Measurements from ENCODE around the gene LRRC56. TPM values are rescaled to one million over a fixed set of nuclear protein-coding genes. Genes with fewer than 3 reads are reported as not detected.

The LRRC56 gene
- total RNA-seq, 1 donor = 0.43 TPM

DNA sequence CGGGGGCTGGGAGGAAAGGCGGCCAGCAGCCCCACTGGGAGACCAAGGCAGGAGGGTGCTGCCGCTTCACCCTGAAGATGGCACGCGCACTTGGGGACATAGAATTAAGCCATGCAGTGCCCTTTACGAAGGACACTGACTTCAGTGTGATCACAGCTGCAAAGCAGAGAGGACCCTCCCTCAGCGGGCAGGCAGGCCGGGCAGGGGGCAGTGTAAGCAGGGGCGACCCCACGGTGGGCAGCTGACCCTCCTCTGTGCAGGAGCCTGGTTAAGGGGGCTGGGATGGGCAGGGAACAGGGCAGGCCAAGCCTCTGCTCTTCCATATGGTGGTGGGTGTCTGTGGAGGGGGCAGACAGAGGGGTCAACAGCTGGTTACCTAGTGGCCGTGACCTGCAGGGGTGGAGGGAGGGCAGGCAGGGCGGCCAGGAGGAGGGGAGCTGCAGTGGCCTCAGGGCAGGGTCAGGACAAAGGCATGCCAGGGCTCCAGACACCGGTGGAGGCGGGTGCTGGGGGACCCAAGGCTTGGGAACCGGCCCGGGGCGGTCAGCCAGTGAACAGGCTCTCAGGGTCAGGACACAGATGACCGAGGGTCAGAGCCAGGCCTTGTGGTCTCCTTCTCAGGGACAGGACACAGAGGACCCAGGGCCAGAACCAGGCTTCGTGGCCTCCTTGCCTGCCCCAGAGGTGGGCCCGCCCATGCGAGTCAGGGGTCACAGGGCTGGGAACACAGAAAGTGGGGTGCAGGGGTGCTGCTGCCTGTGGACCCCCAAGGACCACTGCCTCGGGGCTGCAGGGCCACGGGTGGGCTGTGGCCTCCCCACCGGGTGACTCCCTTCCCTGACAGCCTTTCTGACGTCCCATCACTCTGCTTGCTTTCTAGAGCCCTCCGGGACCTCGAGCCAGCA, 16.0 kb downstream of the LRRC56 start:
- H3K4me3 ChIP-seq (ENCODE audit: low read depth, low read length) = no peak overlapping the region
- TF ChIP-seq, protein P1, sequence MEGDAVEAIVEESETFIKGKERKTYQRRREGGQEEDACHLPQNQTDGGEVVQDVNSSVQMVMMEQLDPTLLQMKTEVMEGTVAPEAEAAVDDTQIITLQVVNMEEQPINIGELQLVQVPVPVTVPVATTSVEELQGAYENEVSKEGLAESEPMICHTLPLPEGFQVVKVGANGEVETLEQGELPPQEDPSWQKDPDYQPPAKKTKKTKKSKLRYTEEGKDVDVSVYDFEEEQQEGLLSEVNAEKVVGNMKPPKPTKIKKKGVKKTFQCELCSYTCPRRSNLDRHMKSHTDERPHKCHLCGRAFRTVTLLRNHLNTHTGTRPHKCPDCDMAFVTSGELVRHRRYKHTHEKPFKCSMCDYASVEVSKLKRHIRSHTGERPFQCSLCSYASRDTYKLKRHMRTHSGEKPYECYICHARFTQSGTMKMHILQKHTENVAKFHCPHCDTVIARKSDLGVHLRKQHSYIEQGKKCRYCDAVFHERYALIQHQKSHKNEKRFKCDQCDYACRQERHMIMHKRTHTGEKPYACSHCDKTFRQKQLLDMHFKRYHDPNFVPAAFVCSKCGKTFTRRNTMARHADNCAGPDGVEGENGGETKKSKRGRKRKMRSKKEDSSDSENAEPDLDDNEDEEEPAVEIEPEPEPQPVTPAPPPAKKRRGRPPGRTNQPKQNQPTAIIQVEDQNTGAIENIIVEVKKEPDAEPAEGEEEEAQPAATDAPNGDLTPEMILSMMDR (IDR thresholded peaks at IDR 0.05; ENCODE audit: insufficient read depth, low read depth, low read length) = no peak
- DNase-seq (ENCODE audit: low read depth) = no peak

DNA sequence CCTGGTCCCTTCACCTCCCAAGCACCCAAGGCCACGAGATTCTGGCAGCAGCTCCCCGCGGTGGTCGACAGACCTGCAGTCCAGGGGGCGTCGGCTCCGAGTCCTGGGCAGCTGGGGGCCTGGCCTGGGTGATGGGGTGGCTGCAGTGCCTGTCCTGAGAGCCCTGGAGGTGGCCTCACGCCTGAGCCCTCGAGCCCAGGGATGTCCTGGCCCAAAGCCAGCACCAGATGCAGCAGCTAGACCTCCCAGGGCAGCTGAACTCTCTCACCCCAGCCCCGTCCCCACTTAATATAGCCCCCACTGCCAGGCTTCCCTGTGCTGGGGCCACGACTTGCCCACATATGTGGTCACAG, 16.6 kb downstream of the LRRC56 start:
- H3K4me3 ChIP-seq (ENCODE audit: low read depth, low read length) = no peak overlapping the region
- TF ChIP-seq, protein P1 (IDR thresholded peaks at IDR 0.05; ENCODE audit: insufficient read depth, low read depth, low read length) = no peak
- DNase-seq (ENCODE audit: low read depth) = no peak

DNA sequence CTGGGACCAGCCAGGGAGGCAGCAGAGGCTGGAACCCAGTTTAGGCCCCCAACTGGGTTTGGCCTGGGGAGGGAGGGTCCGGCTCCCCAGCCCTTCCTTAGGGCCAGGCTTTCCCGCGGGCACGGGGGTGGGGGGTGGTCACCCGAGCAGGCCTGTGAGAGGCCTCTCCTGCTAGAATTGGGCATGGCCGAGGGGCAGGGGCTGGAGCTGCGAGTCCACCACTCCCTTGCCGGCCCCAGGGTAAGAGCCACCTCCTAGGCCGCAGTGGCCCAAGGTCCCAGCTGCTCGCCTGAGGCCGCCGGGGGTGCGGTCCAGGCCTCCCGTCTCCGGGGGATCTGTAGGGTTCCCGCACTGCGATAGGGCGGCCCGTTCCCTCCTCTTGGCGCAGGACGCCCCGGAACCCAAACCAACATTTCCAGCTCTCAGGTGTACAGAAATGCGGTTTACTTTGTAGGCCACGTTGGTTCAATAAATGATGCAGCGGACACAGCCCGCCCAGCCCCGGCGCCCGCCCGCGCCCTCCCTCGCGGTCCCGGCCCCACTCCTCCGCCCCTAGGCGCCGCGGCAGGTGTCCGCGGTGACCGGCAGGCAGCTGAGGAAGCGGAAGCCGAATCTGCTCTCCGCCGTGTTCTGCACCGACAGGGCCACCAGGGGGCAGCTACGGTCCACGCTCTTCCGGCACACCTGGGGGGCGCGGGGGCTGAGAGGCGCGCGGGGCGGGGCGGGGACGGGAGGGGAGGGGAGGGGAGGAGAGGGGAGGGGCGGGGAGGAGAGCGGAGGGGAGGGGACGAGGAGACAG, 17.3 kb downstream of the LRRC56 start:
- peak overlapping the region; percentile 9 for H3K4me3 ChIP-seq (ENCODE audit: low read depth, low read length)
- TF ChIP-seq, protein P1 (IDR thresholded peaks at IDR 0.05; ENCODE audit: insufficient read depth, low read depth, low read length) = peak; percentile 49
- DNase-seq (ENCODE audit: low read depth) = peak; percentile 37

DNA sequence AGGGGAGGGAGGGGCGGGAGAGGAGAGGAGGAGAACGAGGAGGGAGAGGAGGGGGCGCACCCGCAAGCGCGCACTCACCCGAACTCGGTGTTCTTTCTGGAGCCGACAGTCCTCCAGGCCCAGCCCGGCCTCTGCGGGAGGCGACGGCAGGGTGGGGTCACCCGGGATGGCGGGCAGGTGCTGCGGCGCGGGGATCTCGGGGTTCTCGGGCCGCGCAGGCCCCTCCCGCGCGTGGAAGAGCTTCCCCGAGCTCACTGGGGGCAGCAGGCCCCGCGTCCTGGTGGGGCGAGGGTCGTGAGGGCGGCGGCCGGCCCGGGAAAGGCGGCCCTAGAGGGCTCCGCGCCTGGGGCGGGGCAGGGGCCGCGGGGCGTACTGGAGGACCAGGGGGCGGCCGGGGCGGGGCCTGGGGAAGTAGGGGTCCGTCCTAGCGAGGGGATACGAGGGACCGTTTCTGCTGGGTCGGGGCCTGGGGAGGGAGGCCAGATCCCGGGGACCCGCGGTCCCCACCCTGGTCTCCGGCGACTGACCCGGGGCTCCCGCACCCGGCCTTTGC, 18.0 kb downstream of the LRRC56 start:
- TF ChIP-seq, protein P1 (IDR thresholded peaks at IDR 0.05; ENCODE audit: insufficient read depth, low read depth, low read length) = no peak
- peak overlapping the region; percentile 39 for H3K4me3 ChIP-seq (ENCODE audit: low read depth, low read length)
- DNase-seq (ENCODE audit: low read depth) = no peak

DNA sequence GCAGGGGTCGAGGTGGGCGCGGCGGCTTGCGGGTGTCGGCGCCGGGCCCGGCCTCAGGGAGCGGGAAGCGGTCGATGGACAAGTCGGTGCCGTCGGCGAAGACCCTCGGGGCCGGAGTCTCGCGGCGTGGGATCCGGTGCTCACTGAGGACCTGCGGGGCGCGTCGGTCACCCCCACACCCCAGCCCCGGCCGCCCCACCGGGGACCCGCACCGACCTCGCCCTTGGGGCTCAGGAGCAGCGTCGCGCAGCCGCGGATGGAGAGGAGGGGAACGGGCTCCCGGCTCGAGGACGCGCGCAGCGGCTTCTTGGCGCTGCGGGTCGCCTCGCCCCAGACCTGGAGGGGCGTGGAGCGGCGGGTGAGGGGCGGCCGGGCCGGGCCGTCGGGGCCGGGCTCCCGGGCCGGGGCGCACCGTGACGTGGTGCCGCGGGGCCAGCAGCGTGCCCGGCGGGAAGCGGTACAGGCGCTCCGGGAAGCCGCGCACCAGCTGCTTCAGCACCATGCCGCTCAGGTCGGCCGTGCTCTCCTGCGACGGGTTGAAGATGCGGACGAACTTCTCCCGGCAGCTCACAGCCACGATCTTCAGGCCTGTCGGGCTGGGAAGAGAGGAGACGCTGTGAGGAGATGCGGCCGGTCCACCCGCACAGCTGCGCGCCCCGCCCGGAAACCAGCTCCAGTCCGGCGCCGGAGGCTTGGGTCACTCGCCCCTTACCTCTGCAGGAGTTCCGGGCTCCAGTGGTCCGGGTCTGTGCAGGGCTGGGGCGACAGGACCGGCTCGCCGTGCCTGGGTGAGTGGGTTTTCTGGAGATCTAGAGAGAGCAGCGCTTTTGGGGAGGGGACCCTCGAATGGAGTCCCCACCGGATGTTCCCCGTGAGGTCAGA, 18.7 kb downstream of the LRRC56 start:
- no peak overlapping the region for H3K4me3 ChIP-seq (ENCODE audit: low read depth, low read length)
- TF ChIP-seq, protein P1 (IDR thresholded peaks at IDR 0.05; ENCODE audit: insufficient read depth, low read depth, low read length) = no peak
- DNase-seq (ENCODE audit: low read depth) = no peak

DNA sequence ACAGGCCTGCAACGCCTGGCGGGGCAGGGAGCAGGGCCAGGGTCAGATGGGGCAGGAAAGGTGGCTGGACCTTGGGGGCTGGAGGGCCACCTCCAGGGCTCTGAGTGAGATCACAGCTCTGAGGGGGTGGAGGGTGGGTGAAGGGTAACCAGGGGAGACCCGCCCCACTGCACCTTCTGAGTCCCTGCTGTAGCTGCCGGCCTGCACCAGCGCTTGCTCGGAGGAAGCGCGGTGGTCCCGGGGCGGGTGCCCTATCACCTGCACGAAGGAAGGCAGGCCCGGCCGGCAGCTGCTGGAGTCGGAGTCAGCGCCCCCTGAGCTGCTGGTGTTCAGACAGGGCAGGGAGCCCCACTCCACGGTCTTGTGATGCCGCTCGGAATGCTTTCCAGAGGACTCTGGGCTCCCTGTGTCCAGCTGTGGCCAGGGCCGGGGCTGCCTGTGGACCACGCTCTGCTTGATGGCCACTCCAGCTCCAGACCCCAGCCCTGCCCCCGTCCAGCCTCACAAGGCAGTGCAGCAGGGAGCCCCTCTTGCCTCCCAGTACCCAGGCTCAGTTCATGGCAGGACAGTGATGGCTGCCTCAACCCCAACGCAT, 19.4 kb downstream of the LRRC56 start:
- DNase-seq (ENCODE audit: low read depth) = no peak
- H3K4me3 ChIP-seq (ENCODE audit: low read depth, low read length) = no peak overlapping the region
- TF ChIP-seq, protein P1 (IDR thresholded peaks at IDR 0.05; ENCODE audit: insufficient read depth, low read depth, low read length) = no peak

All from fibroblast of villous mesenchyme (primary cell).